ENCODE results near the gene FILIP1L.
"Not testable (repeated sequence)": the region's sequence is repeated elsewhere in the genome, so short reads cannot be mapped to it uniquely, and the experiment has no call there.

Gene FILIP1L

DNA sequence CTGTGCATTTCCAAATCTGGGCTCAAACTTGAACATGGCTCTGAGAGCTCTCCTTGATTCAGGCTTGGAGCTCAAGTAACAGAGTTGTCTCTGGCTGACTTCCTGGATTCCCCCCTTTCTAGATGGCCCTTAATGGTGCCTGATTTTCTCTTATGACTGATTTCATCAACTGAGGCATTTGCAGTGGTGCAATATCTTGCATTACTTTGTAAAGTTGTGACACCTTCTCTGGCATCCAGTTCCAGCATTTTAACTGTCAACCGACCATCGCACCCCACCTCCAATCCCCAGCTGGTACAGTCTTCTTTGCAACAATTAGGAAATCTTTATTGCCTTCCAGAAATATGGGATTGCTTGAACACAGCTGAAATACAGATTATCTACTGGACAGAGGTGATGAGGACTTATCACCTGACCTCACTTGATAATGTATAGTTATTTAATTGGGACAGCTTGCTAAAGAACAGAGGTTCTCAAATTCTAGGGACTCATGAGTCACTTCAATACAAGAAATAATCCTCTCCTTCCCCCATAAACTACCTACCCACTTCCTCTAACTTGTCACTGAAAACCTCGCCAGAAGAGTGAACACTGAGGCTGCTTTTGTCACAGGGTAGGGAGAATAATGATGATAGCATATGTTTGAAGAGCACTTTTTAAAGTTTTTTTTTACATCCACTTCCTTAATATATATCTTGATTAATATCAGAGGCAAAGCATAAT is 41.8 kb downstream of the FILIP1L start:
- no peak for DNase-seq

DNA sequence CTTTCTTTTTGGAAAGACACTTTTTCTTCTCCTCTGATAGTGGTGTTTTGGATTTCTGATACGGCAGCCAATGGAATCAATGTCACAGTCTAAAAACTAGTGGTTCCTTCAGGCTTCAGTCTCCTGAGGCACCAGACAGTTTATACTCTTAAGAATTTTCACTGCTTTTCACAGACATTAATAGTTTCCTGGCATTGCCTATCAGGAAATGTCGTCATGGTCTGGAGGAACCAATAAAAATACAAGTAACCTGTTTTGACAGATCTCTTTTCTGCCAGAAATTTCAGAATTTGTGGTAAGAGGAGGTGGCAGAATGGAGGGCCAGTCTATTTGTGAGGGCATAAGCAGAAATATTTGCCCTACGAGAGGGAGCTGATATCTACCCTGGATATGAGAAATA is 44.8 kb downstream of the FILIP1L start:
- DNase-seq, result no peak

DNA sequence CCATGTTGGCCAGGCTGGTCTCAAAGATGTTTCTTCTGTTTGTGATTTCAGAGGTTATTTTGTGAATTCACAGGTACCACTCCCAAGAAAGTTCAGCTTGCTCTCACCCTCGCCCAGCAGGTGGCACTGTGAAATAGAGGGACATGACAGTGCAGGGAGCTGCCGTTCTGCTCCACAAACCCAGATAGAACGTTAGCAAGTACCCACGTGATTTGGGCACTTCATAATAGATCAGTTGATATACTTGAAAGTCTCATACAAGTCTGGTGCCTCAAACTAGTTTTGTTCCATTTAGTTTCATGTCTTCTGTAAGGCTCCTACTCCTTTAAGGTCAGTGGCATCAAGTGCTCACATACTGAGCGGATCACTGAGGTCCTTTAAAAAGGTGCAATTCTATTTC is 45.5 kb downstream of the FILIP1L start:
- DNase-seq, result no peak

DNA sequence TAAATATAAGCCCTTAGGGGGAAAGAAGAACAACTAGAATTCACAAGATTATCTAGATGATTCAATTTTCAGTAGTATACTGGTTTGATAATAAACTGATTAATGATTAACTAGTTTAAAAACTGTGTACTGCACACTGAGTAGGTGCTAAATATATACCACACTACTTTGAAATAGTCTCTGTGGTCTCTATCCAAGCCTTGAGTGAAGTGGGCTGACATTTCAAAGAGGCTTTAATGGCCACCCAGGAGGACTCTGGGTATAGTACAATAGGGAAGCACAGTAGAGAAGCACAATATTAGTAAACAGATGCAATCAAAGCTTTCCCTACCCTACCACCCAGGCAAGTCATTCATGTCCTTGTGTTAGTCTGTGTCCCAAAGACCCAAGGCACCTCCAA is 46.7 kb downstream of the FILIP1L start:
- DNase-seq, result no peak

DNA sequence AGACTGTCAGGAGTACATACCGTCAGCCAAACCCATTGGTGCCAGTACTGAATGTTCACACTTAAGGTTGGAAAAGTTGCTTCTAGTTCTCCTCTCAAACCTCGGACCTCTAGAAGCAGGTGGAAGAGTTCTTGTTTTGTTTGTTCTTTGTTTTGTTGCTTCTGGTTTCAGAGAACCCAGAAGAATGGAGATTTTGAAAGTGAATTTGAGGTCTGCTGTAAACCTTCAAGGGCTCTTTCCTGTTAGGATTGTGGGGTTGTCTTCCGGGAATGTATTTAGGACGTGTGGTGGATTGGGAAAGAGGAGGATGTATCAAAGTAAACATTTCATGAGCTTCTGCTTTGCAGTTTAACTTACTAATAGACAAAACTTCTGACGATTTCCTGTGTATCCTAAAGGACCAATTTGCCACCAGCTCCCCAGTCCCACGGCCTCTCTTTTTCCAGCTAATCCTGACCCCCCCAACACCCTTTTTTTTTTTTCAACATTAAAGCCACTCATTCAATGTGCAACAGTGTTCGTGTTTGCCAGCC is 50.3 kb downstream of the FILIP1L start:
- DNase-seq, result no peak

DNA sequence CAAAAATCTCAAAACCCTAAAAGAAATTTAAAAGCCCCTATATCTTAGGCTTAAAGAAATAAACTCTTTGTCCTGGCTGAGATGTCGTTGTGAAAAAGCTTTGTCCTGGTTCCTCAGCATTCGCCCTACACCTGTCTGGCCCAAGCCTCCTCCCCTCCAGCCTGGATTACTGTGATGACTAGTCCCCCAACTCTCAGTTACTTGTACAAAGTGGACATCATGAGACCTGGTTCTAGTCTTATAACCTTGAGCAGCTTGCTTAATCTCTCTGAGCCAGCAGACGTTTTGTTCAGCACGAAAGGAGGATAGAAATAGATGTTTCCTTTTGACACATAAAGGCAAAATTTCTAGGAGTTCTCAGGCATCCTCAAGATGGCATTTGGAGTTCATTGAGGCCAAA is 51.6 kb downstream of the FILIP1L start:
- no peak for DNase-seq

DNA sequence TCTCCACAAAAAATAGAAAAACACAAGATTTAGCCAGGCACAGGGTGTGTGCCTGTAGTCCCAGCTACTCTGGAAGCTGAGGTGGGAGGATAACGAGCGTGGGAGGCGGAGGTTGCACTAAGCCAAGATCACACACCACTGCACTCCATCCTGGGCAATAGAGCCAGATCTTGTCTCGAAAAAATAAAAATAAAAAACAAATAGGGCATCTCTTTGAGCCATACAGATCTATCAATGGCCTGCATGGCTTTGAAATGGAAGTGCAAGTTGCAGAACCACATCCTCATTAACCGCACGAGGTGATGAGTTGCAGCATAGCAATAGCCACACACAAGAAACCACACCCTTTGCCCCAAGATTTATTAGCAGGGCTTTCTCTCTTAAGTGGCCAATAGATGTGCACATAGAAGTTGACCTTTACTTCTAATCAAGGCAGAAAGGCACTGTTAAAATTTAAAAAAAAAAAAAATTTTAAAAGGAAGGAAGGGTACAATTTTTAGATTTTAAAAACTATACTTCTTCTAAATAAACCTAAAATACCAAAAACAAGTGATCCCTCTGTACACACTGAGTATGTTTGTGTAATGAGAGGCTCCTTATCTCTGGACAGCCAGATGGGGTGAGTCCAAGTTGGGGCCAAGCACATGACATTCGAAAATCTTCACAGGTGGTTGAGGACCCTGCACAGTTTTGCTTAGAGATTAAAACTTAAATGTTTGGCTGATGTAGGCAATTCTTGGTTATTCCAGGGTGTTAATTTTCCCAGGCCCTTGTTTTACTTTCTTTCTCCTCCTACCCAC is 53.4 kb downstream of the FILIP1L start:
- no peak for DNase-seq

DNA sequence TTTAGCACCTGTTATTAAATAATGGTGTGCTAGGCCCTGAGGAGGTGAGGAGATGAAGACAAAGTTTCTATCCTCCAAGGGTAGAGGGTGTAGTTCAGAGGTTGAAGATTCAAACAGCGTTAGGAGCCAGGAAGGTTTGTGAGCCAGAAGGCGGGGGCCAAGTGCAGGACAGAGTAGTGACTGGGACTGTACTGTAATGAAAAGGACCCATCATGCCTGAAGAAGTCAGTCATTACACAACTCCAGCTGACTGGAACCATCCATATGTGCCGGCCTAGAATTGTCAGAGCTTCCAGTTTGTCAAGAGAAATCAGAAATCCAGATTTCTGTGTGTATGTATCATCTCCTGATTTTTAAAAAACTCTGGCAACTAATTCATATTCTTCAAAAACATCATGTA is 54.8 kb downstream of the FILIP1L start:
- no peak for DNase-seq

DNA sequence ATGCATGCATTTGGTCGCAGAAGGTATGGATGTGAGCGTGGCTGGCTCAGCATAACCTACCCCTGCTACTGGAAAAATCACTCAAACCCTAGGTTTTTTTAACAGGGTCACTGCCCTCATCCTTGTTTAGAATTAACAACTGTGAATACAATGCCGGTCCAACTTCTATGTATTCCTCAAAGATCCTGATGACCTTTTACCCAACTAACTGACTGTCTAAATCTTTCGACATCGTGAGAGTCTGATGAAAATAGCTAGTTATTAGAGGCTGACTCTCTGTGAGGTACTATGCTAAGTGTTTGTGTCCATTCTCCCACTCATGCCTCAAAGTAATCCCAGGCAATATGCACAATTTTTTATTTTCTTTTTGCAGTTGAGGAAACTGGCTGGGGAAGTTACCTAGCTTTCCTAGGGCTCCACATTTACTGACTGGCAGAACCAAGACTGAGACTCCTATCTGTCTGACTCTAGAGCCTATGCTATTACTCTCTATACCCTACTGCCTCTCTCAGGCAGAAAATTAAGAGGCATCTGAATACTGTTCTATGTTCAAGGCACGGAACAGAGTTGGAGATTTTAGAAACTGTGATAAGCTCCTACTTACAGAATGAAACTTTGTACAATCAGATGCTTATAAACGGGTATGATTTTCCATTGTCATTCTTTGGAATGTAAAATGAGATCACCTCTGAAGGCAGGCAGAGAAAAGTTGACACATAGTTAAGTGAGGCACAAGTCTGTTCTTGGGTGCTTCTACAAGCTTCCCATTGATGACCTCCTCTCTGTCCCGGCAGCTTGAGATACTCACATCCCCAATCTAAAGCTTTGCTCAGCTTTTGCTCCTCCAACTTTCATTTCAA is 56.4 kb downstream of the FILIP1L start:
- no peak for DNase-seq

DNA sequence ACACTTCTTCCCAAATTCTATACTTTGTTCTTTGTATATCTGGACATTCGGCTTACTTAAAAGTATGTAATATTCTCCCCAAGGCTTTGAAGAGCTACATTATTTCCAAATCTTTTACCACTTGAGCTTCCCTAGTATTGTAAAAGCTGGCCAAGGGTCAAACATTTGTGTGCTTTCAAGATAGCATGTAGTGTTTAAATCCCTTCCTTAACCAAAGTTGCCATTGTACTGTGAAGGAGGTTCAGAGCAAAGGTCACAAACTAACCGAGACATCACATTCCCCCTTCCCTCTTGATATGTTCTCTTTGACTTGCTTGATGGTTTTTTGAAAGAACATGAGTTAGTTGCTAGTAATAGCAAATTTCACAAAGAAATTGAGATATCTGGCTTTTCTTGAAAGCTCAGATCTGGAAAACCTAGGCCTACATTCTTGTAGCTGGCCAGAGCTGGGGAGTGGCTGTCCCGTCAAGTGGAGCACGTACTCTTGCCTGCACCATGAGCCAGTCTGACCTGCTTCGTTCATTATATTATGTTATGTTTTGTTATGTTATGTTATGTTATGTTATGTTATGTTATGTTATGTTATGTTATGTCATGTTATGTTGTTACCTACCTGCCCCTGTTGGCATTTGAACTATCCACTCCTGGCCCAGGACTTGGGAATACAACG is 60.2 kb downstream of the FILIP1L start:
- DNase-seq, result no peak

DNA sequence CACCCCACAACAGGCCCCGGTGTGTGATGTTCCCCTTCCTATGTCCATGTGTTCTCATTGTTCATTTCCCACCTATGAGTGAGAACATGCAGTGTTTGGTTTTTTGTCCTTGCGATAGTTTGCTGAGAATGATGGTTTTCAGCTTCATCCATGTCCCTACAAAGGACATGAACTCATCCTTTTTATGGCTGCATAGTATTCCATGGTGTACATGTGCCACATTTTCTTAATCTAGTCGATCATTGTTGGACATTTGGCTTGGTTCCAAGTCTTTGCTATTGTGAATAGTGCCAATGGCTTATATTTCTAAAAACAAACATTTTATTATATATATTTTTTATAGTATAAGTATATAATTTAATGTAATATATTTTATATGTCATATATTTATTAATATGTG is 62.8 kb downstream of the FILIP1L start:
- DNase-seq, result not testable (repeated sequence)

DNA sequence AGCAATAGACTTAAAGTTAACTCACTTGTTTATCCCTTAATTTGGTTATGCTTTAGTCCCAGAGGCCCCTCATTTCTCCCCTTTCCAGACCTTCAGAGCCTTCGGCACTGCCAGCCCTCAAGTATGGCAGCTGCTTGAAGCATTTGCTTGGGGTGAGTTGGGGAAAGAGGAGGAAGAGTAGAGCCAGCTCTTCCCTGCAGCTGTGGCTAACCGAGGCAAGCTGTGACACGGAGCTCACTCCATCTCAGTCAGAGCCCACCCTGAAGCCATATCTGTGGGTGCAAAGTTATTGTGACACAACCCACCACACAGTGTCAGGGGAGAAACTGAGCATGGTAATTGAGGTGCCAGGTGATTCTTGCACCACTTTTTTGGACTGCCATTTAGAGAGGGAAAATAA is 66.1 kb downstream of the FILIP1L start:
- DNase-seq, result no peak

DNA sequence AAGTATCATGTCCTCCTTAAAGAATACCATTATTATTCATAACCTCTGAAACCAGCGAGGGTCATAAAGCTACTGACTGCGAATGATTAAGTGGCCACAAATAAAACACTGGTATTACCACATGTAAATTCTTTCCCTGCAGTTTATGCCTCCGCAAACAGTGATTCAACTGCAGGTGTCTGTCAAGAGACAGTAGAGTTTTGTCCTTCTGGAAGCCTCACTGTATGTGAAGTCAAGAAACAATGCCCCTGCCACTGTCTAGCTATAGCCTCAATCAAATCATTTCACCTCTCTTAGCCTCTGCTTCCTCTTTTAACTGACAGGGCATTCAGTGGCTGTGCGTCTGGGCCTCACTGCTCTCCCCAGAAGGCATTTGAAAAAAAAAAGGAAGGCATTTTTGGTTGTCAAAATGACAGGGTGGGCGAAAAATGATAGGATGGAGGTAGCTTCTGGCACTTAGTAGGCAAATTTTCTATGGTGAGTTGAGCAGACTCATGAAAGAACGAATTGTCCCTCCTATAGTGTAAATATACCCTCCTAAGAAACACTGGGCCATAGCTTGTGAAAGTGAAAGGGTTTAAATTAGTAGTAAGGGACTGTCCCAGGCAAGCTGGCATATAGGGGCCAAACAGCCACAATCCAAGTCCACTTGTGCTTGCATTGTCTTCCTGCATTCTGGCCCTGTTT is 66.7 kb downstream of the FILIP1L start:
- no peak for DNase-seq

DNA sequence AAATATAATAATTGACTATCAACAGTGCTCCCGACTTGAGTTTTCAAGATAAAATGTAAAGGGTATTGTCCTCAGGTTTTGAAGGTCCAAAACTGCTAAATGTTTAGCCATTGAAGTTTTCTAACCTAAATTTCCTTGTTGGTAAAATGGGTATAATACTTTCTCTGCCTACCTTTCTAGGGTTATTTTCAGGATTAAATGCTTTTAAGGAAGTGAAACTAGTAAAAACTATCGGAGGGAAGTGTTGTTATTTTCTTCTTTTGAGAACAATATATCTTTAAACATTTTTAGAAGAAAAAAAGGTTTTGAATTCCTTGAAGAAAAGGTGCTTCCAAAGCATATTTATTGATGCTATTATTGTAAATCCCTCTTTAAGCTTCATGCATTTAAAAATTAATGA is 67.3 kb downstream of the FILIP1L start:
- DNase-seq, result no peak

DNA sequence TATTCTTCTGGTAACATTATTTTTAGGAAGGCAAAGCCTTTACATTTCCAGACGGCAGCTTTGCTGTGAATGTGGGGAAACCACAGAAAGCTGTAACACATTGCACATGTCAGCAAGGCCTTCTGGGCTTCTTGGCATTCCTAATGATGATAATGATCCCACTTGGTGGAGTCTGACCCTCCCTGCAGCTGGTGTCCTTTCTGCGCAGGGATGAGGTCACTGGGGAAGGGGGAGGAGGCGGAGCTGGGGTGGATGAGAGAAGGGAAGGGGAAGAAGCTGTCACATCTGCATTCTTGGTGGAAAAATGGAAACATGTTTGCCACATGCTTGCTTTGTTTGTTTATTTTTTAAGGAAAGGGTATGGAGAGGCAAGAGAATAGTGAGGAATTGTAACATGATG is 68.6 kb downstream of the FILIP1L start:
- no peak for DNase-seq

DNA sequence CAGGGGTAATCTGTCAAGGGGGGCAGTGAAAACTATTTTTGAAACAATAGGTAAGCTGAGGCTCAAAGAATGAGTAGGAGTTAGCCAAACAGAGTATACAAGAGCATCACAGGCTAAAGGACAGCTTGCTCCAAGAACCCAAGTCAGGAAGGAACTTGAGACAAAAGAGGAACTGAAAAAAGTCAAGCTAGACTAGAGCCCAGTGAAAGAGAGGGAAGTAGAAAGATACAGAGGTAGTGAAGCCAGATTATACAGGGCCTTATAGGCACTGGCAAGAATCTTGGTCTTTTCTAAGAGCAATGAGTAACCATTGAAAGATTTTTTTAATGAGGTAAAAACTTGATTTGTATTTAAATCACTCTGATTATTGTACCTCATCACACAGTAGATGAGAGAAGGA is 69.9 kb downstream of the FILIP1L start:
- DNase-seq, result no peak

DNA sequence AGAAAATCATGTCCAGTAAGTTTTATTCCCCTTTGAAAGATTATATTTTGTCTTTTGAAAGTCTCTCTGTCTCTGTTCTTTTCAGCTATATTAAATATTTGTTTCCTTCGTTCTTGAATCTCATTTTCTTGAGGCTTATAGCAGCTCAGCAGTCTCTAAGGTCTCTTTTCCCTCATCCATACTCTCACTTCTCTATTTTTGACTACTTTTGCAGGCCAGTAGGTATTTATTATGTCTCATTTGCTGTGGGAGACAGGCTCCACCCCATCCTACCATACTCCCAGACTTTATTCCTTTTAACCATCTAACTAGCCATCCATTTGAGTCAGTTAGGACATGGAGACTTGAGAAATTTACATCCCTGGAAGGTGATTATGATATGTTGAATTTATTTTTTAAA is 71.0 kb downstream of the FILIP1L start:
- DNase-seq, result no peak

DNA sequence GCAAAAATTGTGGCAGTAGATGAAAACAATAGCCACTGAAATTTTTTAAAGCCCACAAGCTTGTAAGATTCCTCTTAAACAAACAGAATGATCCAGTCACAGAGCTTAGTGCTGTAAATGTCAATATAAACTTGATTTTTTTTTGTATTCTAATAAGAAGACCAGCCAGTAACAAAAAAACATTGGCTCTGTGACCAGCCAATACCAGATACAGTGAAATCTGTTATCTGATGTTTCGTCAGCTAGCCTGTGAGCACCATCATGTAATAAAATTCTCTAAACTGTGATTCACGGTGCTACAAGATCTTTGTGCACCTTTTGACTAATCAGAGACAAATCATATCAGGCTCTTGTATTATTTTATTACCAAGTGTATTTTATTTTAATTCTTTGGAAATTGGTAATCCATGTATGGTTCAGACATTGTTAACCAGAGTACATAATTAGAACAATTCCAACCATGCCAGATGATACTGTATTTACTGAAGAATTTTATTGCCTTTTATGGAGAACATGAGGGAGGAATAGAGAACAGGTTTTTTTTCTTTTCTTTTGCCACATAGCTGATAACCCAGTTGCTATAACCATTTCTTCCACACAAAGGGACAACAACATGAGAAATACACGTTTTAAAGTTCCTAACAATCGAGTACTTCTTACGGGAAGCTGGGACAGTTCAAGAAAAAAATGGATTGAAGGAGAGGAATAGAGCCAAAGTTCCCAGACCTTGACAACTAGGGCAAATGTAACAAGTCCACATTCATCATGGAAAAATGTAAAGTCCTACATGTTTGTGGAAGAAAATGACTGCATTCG is 71.9 kb downstream of the FILIP1L start:
- no peak for DNase-seq

DNA sequence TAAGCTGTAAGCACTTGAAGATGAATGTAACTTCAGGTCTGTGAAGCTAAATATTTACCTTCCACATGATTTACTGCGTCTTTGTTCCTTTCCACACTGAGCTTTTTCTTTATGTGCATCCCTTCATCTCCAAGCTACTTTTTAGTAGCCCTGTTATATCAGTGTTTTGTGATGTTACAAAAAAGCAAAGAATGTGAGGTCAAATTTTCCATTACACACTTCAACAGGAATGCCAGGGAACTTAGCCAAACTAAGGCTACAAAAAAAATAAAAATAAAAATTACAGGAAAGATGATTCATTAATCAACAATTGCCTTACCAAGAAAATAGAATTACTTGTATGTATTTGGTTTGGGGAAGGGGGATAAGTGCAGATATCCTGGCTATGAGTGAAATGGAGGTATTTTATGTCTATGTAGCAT is 73.0 kb downstream of the FILIP1L start:
- no peak for DNase-seq

DNA sequence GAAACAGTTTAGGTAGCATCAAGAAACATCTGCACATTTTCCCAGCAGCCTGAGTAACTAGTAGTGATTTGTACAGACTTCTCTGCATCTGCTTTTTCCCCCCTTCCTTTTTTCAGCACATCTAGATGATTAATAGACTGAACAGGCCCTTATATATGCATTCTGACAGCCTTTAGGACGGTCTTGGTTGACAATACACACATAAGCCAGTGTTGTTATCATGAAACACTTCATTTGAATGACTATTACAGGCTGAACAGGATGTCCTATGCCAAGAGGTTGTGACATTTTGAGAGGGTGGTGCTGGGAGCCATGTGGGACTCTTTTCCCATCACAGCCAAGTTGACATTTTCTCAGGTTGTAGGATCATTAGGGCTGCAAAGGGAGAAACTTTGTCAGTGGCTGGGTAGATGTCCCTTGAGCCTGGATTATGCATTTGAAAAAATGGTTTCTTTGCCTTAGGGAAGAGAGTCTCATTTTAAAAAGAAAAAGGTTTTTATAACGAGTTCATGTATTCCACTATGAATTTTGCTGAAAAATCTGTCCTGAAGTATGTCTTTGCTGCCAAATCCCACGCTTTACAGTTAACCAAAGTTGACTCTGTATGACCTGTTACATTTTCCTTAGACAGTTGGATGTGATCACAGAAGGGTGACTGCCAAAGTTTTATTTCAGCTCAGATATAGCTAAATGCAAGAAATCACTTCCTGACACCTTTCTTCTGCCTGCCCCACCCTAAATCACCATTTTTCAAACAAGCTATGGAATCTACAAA is 73.7 kb downstream of the FILIP1L start:
- no peak for DNase-seq

Measured in NCI-H2081 treated with DMSO at 0.1 percent for 48 hours (cell line).